Esophagus (tissue), 2 donors: ENCODE results near the gene GJA3. TPM values are rescaled to one million over a fixed set of nuclear protein-coding genes. Genes with fewer than 3 reads are reported as not detected.
"Not testable (repeated sequence)": the region's sequence is repeated elsewhere in the genome, so short reads cannot be mapped to it uniquely, and the experiment has no call there.

Experiments
- H3K27ac ChIP-seq, 2 donors: one replicate each; pipeline ENCODE4 v1.5.1; 2013; ENCODE audit warnings: low read depth in 2 of 2, mild to moderate bottlenecking in 2 of 2, inconsistent platforms in 1 of 2, low read length in 1 of 2, moderate library complexity in 1 of 2
- H3K27me3 ChIP-seq, 2 donors: one replicate each; pipeline ENCODE4 v1.6.1; 2013; ENCODE audit warnings: low read length in 2 of 2, control low read depth in 1 of 2, mild to moderate bottlenecking in 1 of 2; ENCODE audit not compliant: insufficient read depth in 2 of 2, control insufficient read depth in 1 of 2
- H3K36me3 ChIP-seq, 2 donors: one replicate each; pipeline ENCODE4 v1.6.1; 2013; ENCODE audit warnings: low read length in 1 of 2; ENCODE audit not compliant: control insufficient read depth in 2 of 2, insufficient read depth in 2 of 2
- H3K4me1 ChIP-seq, 2 donors: one replicate each; pipeline ENCODE4 v1.6.1; 2013; ENCODE audit warnings: low read length in 1 of 2; ENCODE audit not compliant: control insufficient read depth in 2 of 2, insufficient read depth in 2 of 2
- H3K4me3 ChIP-seq, 2 donors: one replicate each; pipeline ENCODE4 v1.5.1; 2013; ENCODE audit warnings: low read length in 2 of 2, mild to moderate bottlenecking in 2 of 2, low read depth in 1 of 2, moderate library complexity in 1 of 2
- H3K9me3 ChIP-seq, 2 donors: one replicate each; pipeline ENCODE4 v1.6.1; 2013; ENCODE audit warnings: mild to moderate bottlenecking in 2 of 2, low read depth in 1 of 2, low read length in 1 of 2, moderate library complexity in 1 of 2; ENCODE audit not compliant: control insufficient read depth in 2 of 2, insufficient read depth in 1 of 2
- WGBS, 2 donors: extraction: QIAGEN DNeasy Blood & Tissue Kit; methylation state at CpG; one replicate each; pipeline ENCODE4 v1.1.7; 2013; 5-methylcytosine and 5-hydroxymethylcytosine counted together
- polyA plus RNA-seq, 2 donors: library from polyadenylated mRNA; stranded (reverse); fragments of 200-250 nt; gene quantifications; one replicate each; pipeline ENCODE4 v1.2.3, GENCODE V29; 2013
- donor health status: healthy with polysubstance abuse.
- donor health status: Bipolar disorder and iron deficiency.

GJA3 gene
- polyA plus RNA-seq, 2 donors: 0.22 to 0.75 TPM

DNA sequence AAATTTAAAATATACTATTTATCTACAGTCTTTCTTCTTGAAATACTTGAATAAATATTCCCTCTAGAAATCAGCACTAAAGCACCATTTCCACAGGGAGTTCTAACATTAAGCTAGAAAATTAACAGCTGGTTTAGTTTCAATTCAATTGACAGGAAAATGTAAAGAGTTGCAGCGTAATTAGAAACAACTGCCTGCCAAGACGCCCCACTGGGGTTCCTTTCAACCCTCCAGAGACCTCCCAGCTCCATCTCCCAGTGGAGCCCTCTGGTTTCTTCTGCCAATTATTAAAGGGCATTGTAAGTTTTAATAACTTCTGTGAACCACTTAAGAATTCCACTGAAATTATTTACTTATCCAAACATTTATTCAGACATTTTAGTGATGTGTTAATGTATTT, 4.2 kb downstream of the GJA3 start:
- WGBS, 2 donors: 57 to 62% methylated on average over 2 of the region's 2 CpGs
- H3K4me3 ChIP-seq: no peak overlapping the region
- H3K36me3 ChIP-seq: no peaks in the 10 kb centered on the region
- H3K27me3 ChIP-seq: peaks cover 0 to 8% of the 10 kb centered on the region in 2 donors
- H3K27ac ChIP-seq: no peak overlapping the region
- H3K4me1 ChIP-seq: peaks cover 2 to 8% of the 10 kb centered on the region in 2 donors
- H3K9me3 ChIP-seq: peaks cover 0 to 3% of the 10 kb centered on the region in 2 donors

DNA sequence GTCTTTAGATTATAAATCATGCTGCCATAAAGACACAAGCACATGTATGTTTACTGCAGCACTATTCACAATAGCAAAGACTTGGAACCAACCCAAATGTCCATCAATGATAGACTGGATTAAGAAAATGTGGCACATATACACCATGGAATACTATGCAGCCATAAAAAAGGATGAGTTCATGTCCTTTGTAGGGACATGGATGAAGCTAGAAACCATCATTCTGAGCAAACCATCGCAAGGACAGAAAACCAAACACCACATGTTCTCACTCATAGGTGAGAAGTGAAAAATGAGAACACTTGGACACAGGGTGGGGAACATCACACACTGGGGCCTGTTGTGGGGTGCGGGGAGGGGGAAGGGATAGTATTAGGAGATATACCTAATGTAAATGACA, 7.6 kb downstream of the GJA3 start:
- not testable (repeated sequence) for H3K36me3 ChIP-seq, H3K27me3 ChIP-seq
- WGBS, 2 donors: 81 to 92% methylated on average over 2 of the region's 2 CpGs

DNA sequence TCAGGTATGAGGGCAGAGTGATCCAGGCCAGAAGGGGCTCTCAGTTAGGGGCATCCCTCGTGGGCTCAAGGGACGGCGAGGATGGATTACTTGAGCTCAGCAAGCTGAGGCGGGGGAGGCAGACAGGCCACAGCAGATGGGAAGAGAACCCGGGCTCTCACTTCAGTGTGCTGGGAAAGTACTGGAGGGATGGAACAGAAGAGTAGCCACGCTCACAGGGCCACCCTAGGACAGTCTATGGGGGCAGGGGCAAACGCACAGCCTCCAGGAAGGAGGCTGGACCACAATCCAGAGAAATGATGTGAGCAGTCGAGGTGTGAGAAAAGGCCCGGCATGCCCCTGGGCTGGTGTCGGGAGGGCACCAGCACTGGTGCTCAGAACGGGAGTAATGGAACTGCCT, 9.2 kb downstream of the GJA3 start:
- no peak overlapping the region for H3K27ac ChIP-seq
- no peak overlapping the region for H3K4me3 ChIP-seq
- peaks cover 0 to 2% of the 10 kb centered on the region in 2 donors for H3K27me3 ChIP-seq
- H3K9me3 ChIP-seq: no peaks in the 10 kb centered on the region
- WGBS, 2 donors: 76 to 86% methylated on average over 11 of the region's 11 CpGs
- H3K36me3 ChIP-seq: no peaks in the 10 kb centered on the region
- H3K4me1 ChIP-seq: no peaks in the 10 kb centered on the region

More for the DNA sequence above, 7.6 kb downstream of the GJA3 start:
- not testable (repeated sequence) for H3K4me3 ChIP-seq, H3K9me3 ChIP-seq, H3K27ac ChIP-seq, H3K4me1 ChIP-seq

DNA sequence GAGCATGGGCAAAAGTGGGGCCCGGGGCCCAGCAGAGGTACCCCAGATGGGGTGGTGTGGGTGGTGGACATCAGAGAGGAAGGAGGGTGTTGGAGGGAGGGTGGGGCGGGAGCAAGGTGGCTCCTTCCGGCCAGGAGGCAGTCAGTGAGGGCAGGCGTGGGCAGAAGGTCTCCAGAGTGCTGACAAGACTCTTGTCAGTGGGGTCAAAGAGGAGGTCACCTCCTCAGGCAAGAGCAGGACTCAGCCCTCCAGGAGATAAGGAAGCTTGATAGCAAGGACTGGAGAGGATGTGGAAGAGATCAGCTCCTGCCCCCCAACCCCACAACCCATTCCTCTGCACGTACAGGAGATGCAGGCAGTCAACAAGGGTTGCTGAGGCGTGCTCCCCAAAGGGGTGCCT, 9.8 kb downstream of the GJA3 start:
- H3K27ac ChIP-seq: no peak overlapping the region
- H3K36me3 ChIP-seq: no peaks in the 10 kb centered on the region
- peaks cover 0 to 2% of the 10 kb centered on the region in 2 donors for H3K27me3 ChIP-seq
- H3K4me1 ChIP-seq: no peaks in the 10 kb centered on the region
- no peak overlapping the region for H3K4me3 ChIP-seq
- H3K9me3 ChIP-seq: no peaks in the 10 kb centered on the region
- 71 to 75% methylated on average over 6 of the region's 6 CpGs for WGBS, 2 donors

DNA sequence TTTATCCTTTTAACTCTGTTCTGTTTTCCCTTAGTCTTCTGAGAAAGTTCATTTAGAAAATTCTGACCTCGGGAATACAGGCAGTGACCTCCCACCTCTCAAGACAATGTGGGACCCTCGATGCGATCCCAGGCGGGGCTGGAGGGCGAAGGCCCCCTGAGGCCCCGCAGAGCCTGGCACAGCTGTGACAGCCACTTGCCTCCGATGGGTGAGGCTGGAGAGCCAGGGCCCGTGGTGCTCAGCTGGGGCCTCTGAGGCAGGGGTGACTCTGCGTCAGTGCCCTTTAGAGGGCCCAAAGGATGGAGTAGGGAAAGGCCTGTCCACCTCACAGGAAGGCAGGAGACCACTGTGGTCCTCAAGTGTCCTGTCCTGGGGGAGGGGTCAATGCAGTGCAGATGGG, 10.3 kb downstream of the GJA3 start:
- H3K4me1 ChIP-seq: no peaks in the 10 kb centered on the region

DNA sequence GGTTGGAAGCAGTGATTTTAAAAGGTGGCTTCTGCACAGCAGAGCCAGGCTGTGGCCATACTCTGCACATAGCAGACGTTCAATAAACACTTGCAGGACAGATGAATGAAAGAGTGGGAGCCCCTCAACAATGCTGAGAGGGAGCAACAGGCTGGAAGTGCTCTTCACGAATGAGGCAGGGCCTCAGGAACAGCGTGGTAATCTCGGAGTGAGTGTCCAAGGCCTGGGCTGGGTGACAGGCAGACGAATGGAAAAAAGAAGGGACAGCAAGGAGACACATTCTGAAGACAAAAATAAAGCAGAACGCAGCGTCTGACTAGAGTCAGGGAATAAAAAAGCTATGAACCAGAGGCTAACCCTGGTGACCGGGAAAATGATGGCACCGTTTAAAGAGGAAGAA, 11.1 kb downstream of the GJA3 start:
- Histone ChIP-seq H3K27ac (no peak overlapping the region), H3K9me3 (no peaks in the 10 kb centered on the region), H3K4me1 (no peaks in the 10 kb centered on the region), H3K4me3 (no peak overlapping the region), H3K36me3 (no peaks in the 10 kb centered on the region), H3K27me3 (peaks cover 0 to under 1% of the 10 kb centered on the region in 2 donors)
- 58 to 59% methylated on average over 9 of the region's 9 CpGs for WGBS, 2 donors

More for the DNA sequence above, 10.3 kb downstream of the GJA3 start:
- H3K27me3 ChIP-seq: peaks cover 0 to 2% of the 10 kb centered on the region in 2 donors
- no peaks in the 10 kb centered on the region for H3K36me3 ChIP-seq
- H3K4me3 ChIP-seq: no peak overlapping the region
- 80 to 82% methylated on average over 9 of the region's 9 CpGs for WGBS, 2 donors
- no peaks in the 10 kb centered on the region for H3K9me3 ChIP-seq
- H3K27ac ChIP-seq: no peak overlapping the region

DNA sequence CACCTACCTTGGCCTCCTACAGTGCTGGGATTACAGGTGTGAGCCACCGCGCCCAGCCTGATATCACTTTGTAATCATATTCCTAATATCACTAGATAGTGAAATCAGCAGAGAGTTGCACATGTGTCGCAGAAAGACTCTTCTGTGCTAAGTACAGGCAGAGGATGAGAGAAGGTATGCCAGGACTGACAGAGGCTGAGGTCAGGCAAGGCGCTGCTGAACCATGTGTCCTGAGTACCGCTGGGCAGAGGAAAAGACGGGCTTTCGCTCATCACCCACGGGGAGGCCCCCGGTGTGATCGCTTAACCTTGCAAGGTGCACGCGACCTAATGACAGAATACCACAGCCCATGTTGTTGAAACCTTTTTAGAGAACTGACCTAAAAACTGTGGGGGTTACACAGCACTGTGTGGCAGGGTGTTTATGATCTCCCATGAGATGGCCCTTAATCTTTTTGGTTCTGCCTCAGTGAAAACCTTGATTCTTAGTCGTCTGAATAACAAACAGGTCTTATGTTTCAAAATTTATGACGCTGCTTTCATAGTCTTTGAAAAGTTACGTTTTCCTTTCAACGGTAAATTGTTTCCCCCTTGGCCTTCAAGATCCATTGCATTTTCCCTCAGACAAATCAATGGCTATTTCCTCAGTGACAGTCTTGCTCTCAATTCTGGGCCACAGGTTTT, 12.2 kb downstream of the GJA3 start:
- Histone ChIP-seq H3K27ac (no peak overlapping the region), H3K36me3 (no peaks in the 10 kb centered on the region), H3K9me3 (no peaks in the 10 kb centered on the region), H3K27me3 (no peaks in the 10 kb centered on the region), H3K4me1 (no peaks in the 10 kb centered on the region), H3K4me3 (no peak overlapping the region)
- WGBS, 2 donors: 91 to 93% methylated on average over 16 of the region's 16 CpGs

DNA sequence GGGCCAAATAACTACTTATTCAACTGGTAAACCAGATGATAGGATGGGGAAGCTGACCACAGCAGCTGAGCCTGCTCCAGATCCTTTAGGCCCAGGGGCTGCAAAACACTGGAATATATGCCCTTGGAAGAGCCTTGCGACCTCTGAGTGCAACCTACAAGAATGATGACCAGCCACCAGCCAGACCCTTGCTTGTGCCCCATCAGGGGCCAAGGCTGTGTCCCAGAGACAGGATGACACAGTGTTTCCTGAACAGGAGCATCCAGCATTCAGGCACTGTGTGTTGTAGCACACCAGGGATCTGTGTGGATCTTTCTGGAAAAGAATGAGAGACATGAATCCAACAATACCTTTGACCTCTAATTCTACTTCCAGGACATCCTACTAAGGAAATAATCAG, 14.5 kb downstream of the GJA3 start:
- no peaks in the 10 kb centered on the region for H3K27me3 ChIP-seq
- no peak overlapping the region for H3K4me3 ChIP-seq
- no peaks in the 10 kb centered on the region for H3K36me3 ChIP-seq
- H3K27ac ChIP-seq: no peak overlapping the region
- peaks cover 0 to 8% of the 10 kb centered on the region in 2 donors for H3K9me3 ChIP-seq
- 92 to 100% methylated on average over 1 of the region's 1 CpG for WGBS, 2 donors
- peaks cover 0 to 4% of the 10 kb centered on the region in 2 donors for H3K4me1 ChIP-seq

DNA sequence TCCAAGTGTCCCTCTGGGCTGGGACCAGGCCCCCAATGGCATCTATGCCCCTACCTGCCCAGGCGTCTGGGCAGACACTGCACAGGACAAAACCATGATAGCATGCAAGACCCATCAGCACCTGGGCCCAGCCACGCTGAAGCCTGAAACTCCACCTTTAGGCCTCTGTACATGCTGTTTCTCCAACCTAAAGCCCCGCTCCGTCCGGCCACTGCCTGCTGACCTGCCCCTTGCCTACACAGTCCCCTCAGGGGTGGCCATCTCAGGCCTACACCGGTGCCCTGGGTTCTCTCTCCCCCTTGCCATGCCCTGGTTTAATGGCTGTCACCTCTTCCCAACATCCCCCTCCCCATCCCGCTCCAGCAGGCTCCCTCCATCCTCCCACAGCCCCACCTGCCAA, 15.3 kb downstream of the GJA3 start:
- Histone ChIP-seq H3K4me1 (peaks cover 0 to 4% of the 10 kb centered on the region in 2 donors), H3K9me3 (peaks cover 0 to 8% of the 10 kb centered on the region in 2 donors), H3K4me3 (no peak overlapping the region), H3K27me3 (no peaks in the 10 kb centered on the region), H3K27ac (no peak overlapping the region), H3K36me3 (no peaks in the 10 kb centered on the region)
- WGBS, 2 donors: 80 to 82% methylated on average over 7 of the region's 7 CpGs

DNA sequence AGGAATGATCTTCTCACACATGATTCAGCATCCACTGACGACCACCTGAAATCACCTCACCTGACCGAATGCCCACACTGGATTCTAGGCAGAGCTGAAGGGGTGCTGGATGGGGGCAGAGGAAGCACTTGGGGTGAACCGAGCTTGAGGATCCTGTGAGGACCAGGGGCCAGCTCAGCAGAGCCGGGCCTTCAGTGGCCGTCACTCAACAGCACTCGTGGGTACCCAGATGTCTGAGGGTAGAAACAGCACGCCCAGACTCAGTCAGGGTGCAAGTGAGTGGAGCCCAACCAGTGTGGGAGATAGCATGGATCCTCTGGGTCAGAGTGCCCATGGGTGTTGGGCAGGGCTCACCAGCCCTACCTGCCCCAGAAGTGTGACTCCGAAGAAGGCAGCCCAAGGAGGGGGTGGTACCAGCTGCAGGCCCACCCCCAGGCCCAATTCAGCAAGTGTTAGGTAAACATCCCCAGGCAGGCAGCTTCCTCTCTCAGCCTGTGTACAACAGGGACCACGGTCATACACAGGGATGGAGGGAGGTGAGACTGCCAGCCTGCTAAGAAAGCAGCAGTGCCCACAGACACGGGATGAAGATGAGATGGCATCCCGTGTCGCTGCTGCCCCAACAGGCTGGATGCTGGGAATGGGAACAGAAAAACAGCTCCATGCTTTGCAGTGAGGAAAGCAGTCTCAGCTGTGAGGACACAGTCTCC, 16.6 kb downstream of the GJA3 start:
- Histone ChIP-seq H3K9me3 (peaks cover 0 to 8% of the 10 kb centered on the region in 2 donors), H3K27ac (no peak overlapping the region), H3K36me3 (no peaks in the 10 kb centered on the region), H3K4me3 (no peak overlapping the region), H3K27me3 (no peaks in the 10 kb centered on the region), H3K4me1 (peaks cover 0 to 4% of the 10 kb centered on the region in 2 donors)
- 86% methylated on average over 12 of the region's 12 CpGs for WGBS, 2 donors
